Neural crest cell (in vitro differentiated cells): ENCODE measurements around the gene TMEM107. TPM values are rescaled to one million over a fixed set of nuclear protein-coding genes. Genes with fewer than 3 reads are reported as not detected.
A peak's percentile ranks its signal among the peaks of the same experiment; 100 is the strongest.

Source experiments
- DNase-seq: peaks from one replicate; pipeline ENCODE4 v3.0.0; 2021; ENCODE audit warnings: low read depth, mixed read lengths, low spot score
- H3K27ac Mint-ChIP-seq: one replicate; pipeline ENCODE4 v1.8.0; 2021; ENCODE audit warnings: mild to moderate bottlenecking, mixed read lengths; ENCODE audit not compliant: unreplicated experiment
- H3K27me3 Mint-ChIP-seq: 2 replicates; pipeline ENCODE4 v1.8.0; 2021; ENCODE audit warnings: low read depth, mild to moderate bottlenecking, mixed read lengths
- H3K36me3 Mint-ChIP-seq: 2 replicates; pipeline ENCODE4 v1.8.0; 2021; ENCODE audit warnings: low read depth, mild to moderate bottlenecking, mixed read lengths
- H3K4me1 Mint-ChIP-seq: 2 replicates; pipeline ENCODE4 v1.8.0; 2021; ENCODE audit warnings: mixed read lengths
- H3K4me3 Mint-ChIP-seq: one replicate; pipeline ENCODE4 v1.8.0; 2021; ENCODE audit warnings: mild to moderate bottlenecking, mixed read lengths
- H3K9me3 Mint-ChIP-seq: 2 replicates; pipeline ENCODE4 v1.8.0; 2021; ENCODE audit warnings: mixed read lengths
- total RNA-seq: library from RNA; stranded (reverse); gene quantifications from 2 replicates; pipeline ENCODE4 v1.2.1, GENCODE V29; 2021
- TF ChIP-seq, protein P1 (sequence below): fragments of 200-600 bp; sonication (generic); conservative IDR thresholded peaks from 2 replicates; pipeline ENCODE4 v1.5.0; 2021; ENCODE audit warnings: antibody characterized with exemption, mild to moderate bottlenecking

TMEM107 gene
- total RNA-seq, 1 donor from 2014 or later = 41.4 TPM

DNA sequence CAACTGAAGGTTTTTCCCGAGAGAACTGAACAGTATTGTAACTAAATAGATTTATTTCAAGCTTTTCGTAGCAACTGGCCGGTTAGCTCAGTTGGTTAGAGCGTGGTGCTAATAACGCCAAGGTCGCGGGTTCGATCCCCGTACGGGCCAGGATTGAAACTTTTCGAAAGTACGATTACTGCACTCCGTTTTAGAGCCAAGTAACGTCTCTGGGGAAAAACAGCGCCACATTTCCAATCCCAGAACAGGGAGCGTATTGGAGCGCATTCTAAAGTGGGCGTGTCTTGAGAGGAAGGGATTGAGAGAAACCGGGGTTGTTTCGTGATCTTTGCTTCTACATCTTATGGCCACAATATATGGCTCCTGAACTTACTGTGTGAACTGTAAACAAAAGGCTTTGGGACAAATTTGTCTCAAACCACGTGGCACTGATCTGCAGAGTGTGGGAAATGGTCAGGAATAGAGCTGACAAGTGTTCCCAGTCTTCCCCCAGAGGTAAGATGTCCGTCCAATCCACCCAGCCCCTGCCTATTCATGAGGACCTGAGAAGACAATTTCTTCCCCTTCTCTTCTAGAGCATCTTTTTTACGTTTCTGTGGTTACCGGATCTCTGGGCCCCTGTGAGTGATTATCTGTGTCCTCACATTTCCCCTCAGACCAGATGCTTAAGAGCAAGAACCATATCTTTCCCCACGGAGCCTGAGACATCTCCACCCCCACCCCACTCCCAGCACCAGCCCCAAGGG is 11.5 kb upstream of the TMEM107 start:
- no peaks in the 10 kb centered on the region for H3K9me3 Mint-ChIP-seq
- no peaks in the 10 kb centered on the region for H3K36me3 Mint-ChIP-seq
- peaks cover 18% of the 10 kb centered on the region for H3K4me1 Mint-ChIP-seq
- no peak overlapping the region for H3K27ac Mint-ChIP-seq
- no peak overlapping the region for H3K4me3 Mint-ChIP-seq
- DNase-seq = peak; percentile 93
- TF ChIP-seq, protein P1, sequence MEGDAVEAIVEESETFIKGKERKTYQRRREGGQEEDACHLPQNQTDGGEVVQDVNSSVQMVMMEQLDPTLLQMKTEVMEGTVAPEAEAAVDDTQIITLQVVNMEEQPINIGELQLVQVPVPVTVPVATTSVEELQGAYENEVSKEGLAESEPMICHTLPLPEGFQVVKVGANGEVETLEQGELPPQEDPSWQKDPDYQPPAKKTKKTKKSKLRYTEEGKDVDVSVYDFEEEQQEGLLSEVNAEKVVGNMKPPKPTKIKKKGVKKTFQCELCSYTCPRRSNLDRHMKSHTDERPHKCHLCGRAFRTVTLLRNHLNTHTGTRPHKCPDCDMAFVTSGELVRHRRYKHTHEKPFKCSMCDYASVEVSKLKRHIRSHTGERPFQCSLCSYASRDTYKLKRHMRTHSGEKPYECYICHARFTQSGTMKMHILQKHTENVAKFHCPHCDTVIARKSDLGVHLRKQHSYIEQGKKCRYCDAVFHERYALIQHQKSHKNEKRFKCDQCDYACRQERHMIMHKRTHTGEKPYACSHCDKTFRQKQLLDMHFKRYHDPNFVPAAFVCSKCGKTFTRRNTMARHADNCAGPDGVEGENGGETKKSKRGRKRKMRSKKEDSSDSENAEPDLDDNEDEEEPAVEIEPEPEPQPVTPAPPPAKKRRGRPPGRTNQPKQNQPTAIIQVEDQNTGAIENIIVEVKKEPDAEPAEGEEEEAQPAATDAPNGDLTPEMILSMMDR = no peak
- peaks cover 7% of the 10 kb centered on the region for H3K27me3 Mint-ChIP-seq

DNA sequence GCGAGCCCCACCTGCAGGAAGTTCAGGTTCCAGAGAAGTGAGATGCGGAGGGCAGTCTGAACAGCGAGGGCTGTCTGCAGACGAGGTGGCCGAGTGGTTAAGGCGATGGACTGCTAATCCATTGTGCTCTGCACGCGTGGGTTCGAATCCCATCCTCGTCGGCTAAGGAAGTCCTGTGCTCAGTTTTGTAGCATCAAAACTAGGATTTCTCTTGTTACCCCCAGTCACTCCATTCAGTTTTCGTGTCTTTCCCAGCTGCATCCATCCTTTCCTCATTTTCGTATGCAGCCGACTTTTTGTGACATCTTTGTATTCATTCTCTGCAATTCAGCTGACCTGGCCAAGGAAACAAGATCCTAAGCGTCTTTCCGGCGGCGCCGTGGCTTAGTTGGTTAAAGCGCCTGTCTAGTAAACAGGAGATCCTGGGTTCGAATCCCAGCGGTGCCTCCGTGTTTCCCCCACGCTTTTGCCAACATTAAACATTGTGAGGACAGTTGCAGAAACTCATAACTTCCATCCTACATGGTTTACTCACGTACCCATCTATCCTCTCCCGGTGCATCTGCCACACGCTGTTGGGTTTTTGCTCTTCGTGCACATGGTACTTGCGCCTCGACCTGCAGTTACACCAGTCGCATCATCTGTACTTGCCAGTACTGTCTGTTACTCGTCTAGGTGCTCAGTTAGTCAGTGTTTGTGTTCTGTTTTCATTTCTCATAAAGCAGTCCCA is 10.8 kb upstream of the TMEM107 start:
- TF ChIP-seq, protein P1 = peak; percentile 53
- H3K36me3 Mint-ChIP-seq = no peaks in the 10 kb centered on the region

DNA sequence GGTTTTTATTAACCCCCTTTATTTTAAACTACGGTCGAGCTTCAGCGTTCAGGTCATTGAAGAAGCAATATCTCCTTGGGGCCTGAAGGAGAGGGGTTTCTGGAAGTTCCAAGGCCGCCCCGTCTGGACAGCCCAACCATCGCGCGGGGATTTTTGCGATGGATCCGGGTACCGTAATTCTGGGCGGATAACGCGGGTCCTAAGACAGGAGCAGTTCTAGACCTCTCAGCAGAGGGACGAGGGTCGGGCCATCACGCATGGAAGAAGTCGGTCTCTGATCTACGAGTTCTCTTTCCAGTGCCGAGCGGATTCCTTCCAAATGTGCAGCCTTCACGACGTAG is 10.2 kb upstream of the TMEM107 start:
- Mint-ChIP-seq H3K27me3 (peaks cover 9% of the 10 kb centered on the region), H3K27ac (no peak overlapping the region), H3K4me1 (peaks cover 22% of the 10 kb centered on the region), H3K4me3 (no peak overlapping the region), H3K9me3 (no peaks in the 10 kb centered on the region), H3K36me3 (no peaks in the 10 kb centered on the region)
- TF ChIP-seq, protein P1 = no peak
- no peak for DNase-seq

More for the DNA sequence above, 10.8 kb upstream of the TMEM107 start:
- no peaks in the 10 kb centered on the region for H3K9me3 Mint-ChIP-seq
- H3K4me3 Mint-ChIP-seq = no peak overlapping the region
- DNase-seq = peak; percentile 99
- H3K27me3 Mint-ChIP-seq = peaks cover 9% of the 10 kb centered on the region
- H3K27ac Mint-ChIP-seq = no peak overlapping the region
- peaks cover 20% of the 10 kb centered on the region for H3K4me1 Mint-ChIP-seq

DNA sequence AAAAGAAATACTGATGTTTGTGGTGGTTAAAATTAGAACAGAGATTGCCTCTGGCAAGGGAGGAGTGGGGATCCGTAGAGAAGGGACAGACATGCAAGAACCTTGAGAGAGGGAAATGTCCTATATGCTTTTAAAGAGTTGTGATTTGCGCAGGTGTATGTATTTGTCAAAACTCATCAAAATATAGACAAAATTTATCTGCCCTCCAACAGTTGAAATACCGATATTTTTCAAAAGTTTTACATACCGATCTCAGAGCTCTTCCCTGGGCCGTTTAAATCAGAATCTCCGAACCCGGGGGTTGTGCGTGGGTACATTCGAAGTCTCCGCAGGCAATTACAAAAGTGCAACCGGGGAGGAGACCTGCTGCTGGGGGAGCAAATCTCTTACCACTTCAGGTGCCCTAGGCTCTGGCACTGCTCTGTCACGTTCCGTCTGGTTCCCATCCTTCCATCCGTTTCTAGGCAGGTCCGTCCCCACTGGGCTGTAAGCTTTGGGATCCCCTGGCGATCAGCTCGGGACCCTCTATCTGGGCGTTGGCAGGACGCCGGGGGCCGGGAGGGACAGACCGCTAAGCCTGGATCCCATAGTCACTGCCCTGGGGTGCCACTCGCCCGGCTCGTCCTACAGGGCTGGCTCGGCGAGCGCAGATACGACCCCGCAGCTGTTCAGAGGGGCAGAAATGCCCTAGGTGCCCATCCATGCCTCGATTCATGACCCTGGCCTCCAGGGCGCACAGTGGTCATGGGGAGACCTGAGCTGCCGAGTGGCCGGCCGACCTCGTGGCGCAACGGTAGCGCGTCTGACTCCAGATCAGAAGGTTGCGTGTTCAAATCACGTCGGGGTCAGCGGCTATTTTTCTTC is 9.6 kb upstream of the TMEM107 start:
- Mint-ChIP-seq H3K27me3 (peaks cover 9% of the 10 kb centered on the region), H3K4me3 (no peak overlapping the region), H3K36me3 (no peaks in the 10 kb centered on the region), H3K27ac (no peak overlapping the region), H3K4me1 (peaks cover 21% of the 10 kb centered on the region), H3K9me3 (no peaks in the 10 kb centered on the region)
- DNase-seq = peak; percentile 98
- TF ChIP-seq, protein P1 = no peak

DNA sequence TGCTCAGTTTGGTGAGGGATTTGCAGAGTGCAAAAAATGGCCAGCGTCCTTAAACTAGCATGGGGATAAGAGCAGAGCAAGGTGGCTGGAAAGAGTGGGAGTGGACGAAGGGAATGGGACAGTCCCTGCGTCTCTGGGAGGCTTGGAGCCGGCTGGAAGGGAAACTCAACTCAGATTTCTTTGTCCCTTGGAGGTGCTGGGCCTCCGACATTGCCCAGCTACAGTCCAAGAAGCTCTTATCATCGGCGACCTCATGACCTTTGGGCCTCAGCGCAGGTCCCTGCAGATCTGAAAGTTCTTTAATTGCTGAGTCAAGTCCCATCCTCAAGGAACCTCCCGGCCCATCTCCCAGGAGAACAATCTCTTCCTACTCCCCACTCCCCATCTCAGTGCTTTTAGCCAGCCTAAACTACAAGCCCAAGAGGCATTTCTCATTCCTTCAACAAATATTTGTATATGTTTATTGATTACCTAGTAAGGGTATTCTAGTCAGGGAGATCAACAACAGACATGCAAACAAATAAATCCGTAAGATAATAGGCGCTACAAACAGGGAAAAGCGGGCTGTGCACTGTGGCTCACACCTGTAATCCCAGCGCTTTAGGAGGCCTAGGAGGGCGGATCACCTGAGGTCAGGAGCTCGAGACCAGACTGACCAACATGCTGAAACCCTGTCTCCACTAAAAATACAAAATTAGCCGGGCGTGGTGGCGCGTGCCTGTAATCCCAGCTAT is 985 bp upstream of the TMEM107 start:
- peak overlapping the region; percentile 99 for H3K27ac Mint-ChIP-seq
- no peak for DNase-seq
- H3K4me1 Mint-ChIP-seq = peaks cover 54% of the 10 kb centered on the region
- TF ChIP-seq, protein P1 = no peak
- peak overlapping the region; percentile 92 for H3K4me3 Mint-ChIP-seq
- H3K36me3 Mint-ChIP-seq = no peaks in the 10 kb centered on the region
- no peaks in the 10 kb centered on the region for H3K9me3 Mint-ChIP-seq
- peaks cover 11% of the 10 kb centered on the region for H3K27me3 Mint-ChIP-seq
